Panc1 (cell line): ENCODE results near the gene CDHR4.

Experiments used
- CTCF ChIP-seq: fragments of 450-650 bp; IDR thresholded peaks from 2 replicates; pipeline ENCODE4 v1.5.1; 2017; ENCODE audit warnings: mild to moderate bottlenecking
- REST ChIP-seq, 2 experiments: IDR thresholded peaks; 2 replicates each; pipeline ENCODE4 v1.6.1; 2011 to 2012; ENCODE audit warnings: low read depth in 2 of 2, control low read depth in 1 of 2, low read length in 1 of 2, mild to moderate bottlenecking in 1 of 2, moderate library complexity in 1 of 2; ENCODE audit not compliant: insufficient read depth in 1 of 2

GRCh38 chr3:49807431-49808114 lies 7.9 kb upstream of the CDHR4 start:
- no peak for TF ChIP-seq CTCF
- TF ChIP-seq REST (IDR thresholded peaks at IDR 0.05; ENCODE audit: insufficient read depth in 1 of 2, low read depth in 2 of 2, low read length in 1 of 2) = no peak
